ENCODE measurements around the gene NUDT16L1. TPM values are rescaled to one million over a fixed set of nuclear protein-coding genes. Genes with fewer than 3 reads are reported as not detected.

Gene NUDT16L1
- total RNA-seq, 1 experiment from 2014 or later, result 42.0 TPM

DNA sequence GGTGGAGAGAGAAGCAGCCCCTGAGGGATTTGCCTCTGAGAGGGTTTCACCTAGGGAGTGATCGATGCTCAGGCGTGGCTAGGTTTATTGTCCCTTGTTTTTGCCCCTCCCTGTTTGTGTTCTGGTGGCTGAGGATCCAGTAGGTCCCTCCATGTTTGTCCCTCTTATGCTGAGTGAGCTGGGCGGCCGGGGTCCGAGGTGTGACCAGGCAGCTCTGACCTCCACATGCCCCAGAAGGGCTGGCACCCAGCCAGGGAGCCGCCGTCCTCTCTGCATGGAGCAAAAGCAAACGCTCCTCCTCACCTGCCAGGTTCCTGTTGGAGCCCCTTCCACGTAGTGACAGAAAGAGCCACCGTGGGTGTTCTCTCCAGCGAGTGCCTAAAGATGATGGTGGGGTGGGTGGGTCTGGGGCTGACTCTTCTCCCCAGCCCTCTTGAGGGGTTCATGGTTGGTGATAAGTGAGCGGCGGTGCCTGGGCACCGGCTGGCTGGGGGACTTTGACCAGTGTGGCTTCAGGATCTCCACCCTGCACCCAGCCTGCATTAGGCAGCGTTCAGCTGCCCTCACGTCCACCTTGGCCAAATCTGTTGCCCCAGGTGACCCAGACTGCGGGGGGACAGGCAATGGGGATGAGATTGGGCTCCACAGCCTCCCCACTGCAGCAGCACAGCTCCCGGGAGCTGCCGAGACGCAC lies 14.1 kb upstream of the NUDT16L1 start:
- DNase-seq (ENCODE audit: low spot score) (no peak), ATAC-seq (no peak)
- no peaks in the 10 kb centered on the region for H3K9me3 Mint-ChIP-seq
- peaks cover 5% of the 10 kb centered on the region for H3K36me3 Mint-ChIP-seq
- POLR2A ChIA-PET, result no interaction called here
- H3K27ac Mint-ChIP-seq, result no peak overlapping the region
- H3K4me3 Mint-ChIP-seq, result no peak overlapping the region
- TF ChIP-seq ESRRA (CRISPR knock-in tag; IDR thresholded peaks at IDR 0.05; ENCODE audit: borderline replicate concordance), result no peak
- peaks cover 3% of the 10 kb centered on the region; the same call in 1 of the 2 replicates for H3K4me1 Mint-ChIP-seq
- CTCF ChIA-PET, result interaction anchor here (1.0 kb wide), 1 partner anchor 29 kb away, joined by 3 read pairs; no protein-coding TSS in a partner anchor
- H3K27me3 Mint-ChIP-seq (ENCODE audit: low read depth), result no peaks in the 10 kb centered on the region

- Mint-ChIP-seq H3K4me3 (no peak overlapping the region), H3K36me3 (peaks cover 7% of the 10 kb centered on the region), H3K27ac (no peak overlapping the region), H3K27me3 (ENCODE audit: low read depth) (no peaks in the 10 kb centered on the region), H3K4me1 (peaks cover 3% of the 10 kb centered on the region; the same call in 1 of the 2 replicates), H3K9me3 (no peaks in the 10 kb centered on the region)
- ChIA-PET POLR2A (no interaction called here), CTCF (interaction anchor here (0.5 to 1.6 kb wide), 3 partner anchors 30 to 228 kb away, joined by 3 to 4 read pairs (median 3); no protein-coding TSS in a partner anchor)
- no peak for ATAC-seq
- DNase-seq (ENCODE audit: low spot score), result no peak
- TF ChIP-seq ZNF532 (CRISPR knock-in tag; IDR thresholded peaks at IDR 0.05; ENCODE audit: borderline replicate concordance) (no peak), ZNF317 (CRISPR knock-in tag; IDR thresholded peaks at IDR 0.05; ENCODE audit: borderline replicate concordance, low read depth) (no peak), ZNF263 (CRISPR knock-in tag; IDR thresholded peaks at IDR 0.05; ENCODE audit: low read depth) (no peak), RORB (CRISPR knock-in tag; IDR thresholded peaks at IDR 0.05) (no peak), TEAD4 (CRISPR knock-in tag; IDR thresholded peaks at IDR 0.05) (no peak), SP1 (CRISPR knock-in tag; conservative IDR thresholded peaks at IDR 0.05) (no peak), GRHL2 (CRISPR knock-in tag; IDR thresholded peaks at IDR 0.05; ENCODE audit: insufficient replicate concordance, severe bottlenecking) (no peak)
- TF ChIP-seq, protein P1, sequence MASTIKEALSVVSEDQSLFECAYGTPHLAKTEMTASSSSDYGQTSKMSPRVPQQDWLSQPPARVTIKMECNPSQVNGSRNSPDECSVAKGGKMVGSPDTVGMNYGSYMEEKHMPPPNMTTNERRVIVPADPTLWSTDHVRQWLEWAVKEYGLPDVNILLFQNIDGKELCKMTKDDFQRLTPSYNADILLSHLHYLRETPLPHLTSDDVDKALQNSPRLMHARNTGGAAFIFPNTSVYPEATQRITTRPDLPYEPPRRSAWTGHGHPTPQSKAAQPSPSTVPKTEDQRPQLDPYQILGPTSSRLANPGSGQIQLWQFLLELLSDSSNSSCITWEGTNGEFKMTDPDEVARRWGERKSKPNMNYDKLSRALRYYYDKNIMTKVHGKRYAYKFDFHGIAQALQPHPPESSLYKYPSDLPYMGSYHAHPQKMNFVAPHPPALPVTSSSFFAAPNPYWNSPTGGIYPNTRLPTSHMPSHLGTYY (CRISPR knock-in tag; IDR thresholded peaks at IDR 0.05), result no peak
- TF ChIP-seq, protein P2, sequence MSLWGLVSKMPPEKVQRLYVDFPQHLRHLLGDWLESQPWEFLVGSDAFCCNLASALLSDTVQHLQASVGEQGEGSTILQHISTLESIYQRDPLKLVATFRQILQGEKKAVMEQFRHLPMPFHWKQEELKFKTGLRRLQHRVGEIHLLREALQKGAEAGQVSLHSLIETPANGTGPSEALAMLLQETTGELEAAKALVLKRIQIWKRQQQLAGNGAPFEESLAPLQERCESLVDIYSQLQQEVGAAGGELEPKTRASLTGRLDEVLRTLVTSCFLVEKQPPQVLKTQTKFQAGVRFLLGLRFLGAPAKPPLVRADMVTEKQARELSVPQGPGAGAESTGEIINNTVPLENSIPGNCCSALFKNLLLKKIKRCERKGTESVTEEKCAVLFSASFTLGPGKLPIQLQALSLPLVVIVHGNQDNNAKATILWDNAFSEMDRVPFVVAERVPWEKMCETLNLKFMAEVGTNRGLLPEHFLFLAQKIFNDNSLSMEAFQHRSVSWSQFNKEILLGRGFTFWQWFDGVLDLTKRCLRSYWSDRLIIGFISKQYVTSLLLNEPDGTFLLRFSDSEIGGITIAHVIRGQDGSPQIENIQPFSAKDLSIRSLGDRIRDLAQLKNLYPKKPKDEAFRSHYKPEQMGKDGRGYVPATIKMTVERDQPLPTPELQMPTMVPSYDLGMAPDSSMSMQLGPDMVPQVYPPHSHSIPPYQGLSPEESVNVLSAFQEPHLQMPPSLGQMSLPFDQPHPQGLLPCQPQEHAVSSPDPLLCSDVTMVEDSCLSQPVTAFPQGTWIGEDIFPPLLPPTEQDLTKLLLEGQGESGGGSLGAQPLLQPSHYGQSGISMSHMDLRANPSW (CRISPR knock-in tag; conservative IDR thresholded peaks at IDR 0.05; ENCODE audit: low read depth), result no peak
- TF ChIP-seq, protein P3, sequence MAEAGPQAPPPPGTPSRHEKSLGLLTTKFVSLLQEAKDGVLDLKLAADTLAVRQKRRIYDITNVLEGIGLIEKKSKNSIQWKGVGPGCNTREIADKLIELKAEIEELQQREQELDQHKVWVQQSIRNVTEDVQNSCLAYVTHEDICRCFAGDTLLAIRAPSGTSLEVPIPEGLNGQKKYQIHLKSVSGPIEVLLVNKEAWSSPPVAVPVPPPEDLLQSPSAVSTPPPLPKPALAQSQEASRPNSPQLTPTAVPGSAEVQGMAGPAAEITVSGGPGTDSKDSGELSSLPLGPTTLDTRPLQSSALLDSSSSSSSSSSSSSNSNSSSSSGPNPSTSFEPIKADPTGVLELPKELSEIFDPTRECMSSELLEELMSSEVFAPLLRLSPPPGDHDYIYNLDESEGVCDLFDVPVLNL (CRISPR knock-in tag; IDR thresholded peaks at IDR 0.05; ENCODE audit: borderline replicate concordance, low read depth), result no peak
- TF ChIP-seq, protein P4, sequence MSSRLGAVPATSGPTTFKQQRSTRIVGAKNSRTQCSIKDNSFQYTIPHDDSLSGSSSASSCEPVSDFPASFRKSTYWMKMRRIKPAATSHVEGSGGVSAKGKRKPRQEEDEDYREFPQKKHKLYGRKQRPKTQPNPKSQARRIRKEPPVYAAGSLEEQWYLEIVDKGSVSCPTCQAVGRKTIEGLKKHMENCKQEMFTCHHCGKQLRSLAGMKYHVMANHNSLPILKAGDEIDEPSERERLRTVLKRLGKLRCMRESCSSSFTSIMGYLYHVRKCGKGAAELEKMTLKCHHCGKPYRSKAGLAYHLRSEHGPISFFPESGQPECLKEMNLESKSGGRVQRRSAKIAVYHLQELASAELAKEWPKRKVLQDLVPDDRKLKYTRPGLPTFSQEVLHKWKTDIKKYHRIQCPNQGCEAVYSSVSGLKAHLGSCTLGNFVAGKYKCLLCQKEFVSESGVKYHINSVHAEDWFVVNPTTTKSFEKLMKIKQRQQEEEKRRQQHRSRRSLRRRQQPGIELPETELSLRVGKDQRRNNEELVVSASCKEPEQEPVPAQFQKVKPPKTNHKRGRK (CRISPR knock-in tag; IDR thresholded peaks at IDR 0.05; ENCODE audit: borderline replicate concordance), result no peak
- TF ChIP-seq, protein P5, sequence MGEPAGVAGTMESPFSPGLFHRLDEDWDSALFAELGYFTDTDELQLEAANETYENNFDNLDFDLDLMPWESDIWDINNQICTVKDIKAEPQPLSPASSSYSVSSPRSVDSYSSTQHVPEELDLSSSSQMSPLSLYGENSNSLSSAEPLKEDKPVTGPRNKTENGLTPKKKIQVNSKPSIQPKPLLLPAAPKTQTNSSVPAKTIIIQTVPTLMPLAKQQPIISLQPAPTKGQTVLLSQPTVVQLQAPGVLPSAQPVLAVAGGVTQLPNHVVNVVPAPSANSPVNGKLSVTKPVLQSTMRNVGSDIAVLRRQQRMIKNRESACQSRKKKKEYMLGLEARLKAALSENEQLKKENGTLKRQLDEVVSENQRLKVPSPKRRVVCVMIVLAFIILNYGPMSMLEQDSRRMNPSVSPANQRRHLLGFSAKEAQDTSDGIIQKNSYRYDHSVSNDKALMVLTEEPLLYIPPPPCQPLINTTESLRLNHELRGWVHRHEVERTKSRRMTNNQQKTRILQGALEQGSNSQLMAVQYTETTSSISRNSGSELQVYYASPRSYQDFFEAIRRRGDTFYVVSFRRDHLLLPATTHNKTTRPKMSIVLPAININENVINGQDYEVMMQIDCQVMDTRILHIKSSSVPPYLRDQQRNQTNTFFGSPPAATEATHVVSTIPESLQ (CRISPR knock-in tag; IDR thresholded peaks at IDR 0.05), result no peak
- TF ChIP-seq, protein P6, sequence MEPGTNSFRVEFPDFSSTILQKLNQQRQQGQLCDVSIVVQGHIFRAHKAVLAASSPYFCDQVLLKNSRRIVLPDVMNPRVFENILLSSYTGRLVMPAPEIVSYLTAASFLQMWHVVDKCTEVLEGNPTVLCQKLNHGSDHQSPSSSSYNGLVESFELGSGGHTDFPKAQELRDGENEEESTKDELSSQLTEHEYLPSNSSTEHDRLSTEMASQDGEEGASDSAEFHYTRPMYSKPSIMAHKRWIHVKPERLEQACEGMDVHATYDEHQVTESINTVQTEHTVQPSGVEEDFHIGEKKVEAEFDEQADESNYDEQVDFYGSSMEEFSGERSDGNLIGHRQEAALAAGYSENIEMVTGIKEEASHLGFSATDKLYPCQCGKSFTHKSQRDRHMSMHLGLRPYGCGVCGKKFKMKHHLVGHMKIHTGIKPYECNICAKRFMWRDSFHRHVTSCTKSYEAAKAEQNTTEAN (CRISPR knock-in tag; IDR thresholded peaks at IDR 0.05), result no peak
Observed at GRCh38 chr16:4679850-4680636, 13.3 kb upstream of the NUDT16L1 start.
